CD4-positive, alpha-beta memory T cell (primary cell): Measurements from ENCODE around the gene ATG9B. TPM values are rescaled to one million over a fixed set of nuclear protein-coding genes. Genes with fewer than 3 reads are reported as not detected.
A peak's percentile ranks its signal among the peaks of the same experiment; 100 is the strongest.

Experiments
- CTCF ChIA-PET: fragments of 350-600 bp; sonication (Branson Sonifier 250); formaldehyde crosslinking; loops from one replicate; lab custom pipeline; 2021; ENCODE audit warnings: inconsistent platforms; ENCODE audit not compliant: partially characterized antibody; lab: Charles Lee
- POLR2A ChIA-PET: fragments of 350-600 bp; sonication (Branson Sonifier 250); formaldehyde crosslinking; loops from one replicate; lab custom pipeline; 2021; ENCODE audit not compliant: partially characterized antibody; lab: Charles Lee
- DNase-seq, 5 donors: peaks; one replicate each; pipeline versions ENCODE4 v3.0.0 to v3.0.0-alpha.2; 2020 to 2022; ENCODE audit warnings: mixed read lengths in 1 of 5
- H3K27ac ChIP-seq: one replicate; pipeline ENCODE4 v1.7.0; 2013; ENCODE audit warnings: low read depth, low read length
- H3K27me3 ChIP-seq: 2 replicates; pipeline ENCODE4 v1.7.0; 2013; ENCODE audit warnings: mild to moderate bottlenecking, low read length, moderate library complexity; ENCODE audit not compliant: insufficient read depth
- H3K36me3 ChIP-seq: 2 replicates; pipeline ENCODE4 v1.7.0; 2013; ENCODE audit warnings: mild to moderate bottlenecking, low read length, moderate library complexity; ENCODE audit not compliant: insufficient read depth
- H3K4me1 ChIP-seq: 2 replicates; pipeline ENCODE4 v1.7.0; 2013; ENCODE audit warnings: mild to moderate bottlenecking, low read length, moderate library complexity; ENCODE audit not compliant: insufficient read depth
- H3K4me3 ChIP-seq, 2 donors: one replicate each; pipeline ENCODE4 v1.7.0; 2013; ENCODE audit warnings: low read length in 2 of 2, mild to moderate bottlenecking in 1 of 2
- H3K9me3 ChIP-seq, 2 donors: one replicate each; pipeline ENCODE4 v1.7.0; 2013; ENCODE audit warnings: low read length in 2 of 2, control low read depth in 1 of 2; ENCODE audit not compliant: control insufficient read depth in 1 of 2
- H3K27ac Mint-ChIP-seq, 7 donors: one replicate each; pipeline ENCODE4 v1.8.0; 2020 to 2021; ENCODE audit warnings: mixed read lengths in 7 of 7, mild to moderate bottlenecking in 6 of 7, inconsistent platforms in 3 of 7, moderate library complexity in 3 of 7
- H3K27me3 Mint-ChIP-seq, 2 donors: one replicate each; pipeline ENCODE4 v1.8.0; 2020 to 2021; ENCODE audit warnings: mixed read lengths in 2 of 2
- H3K36me3 Mint-ChIP-seq, 2 donors: one replicate each; pipeline ENCODE4 v1.8.0; 2020 to 2021; ENCODE audit warnings: mixed read lengths in 2 of 2, inconsistent platforms in 1 of 2, mild to moderate bottlenecking in 1 of 2
- H3K4me1 Mint-ChIP-seq, 4 donors: one replicate each; pipeline ENCODE4 v1.8.0; 2020 to 2021; ENCODE audit warnings: mixed read lengths in 4 of 4, mild to moderate bottlenecking in 1 of 4
- H3K4me3 Mint-ChIP-seq, 8 donors: one replicate each; pipeline ENCODE4 v1.8.0; 2020 to 2021; ENCODE audit warnings: mixed read lengths in 8 of 8, mild to moderate bottlenecking in 7 of 8, moderate library complexity in 6 of 8, inconsistent platforms in 3 of 8
- H3K9me3 Mint-ChIP-seq, 8 donors: one replicate each; pipeline ENCODE4 v1.8.0; 2020 to 2021; ENCODE audit warnings: mixed read lengths in 8 of 8, mild to moderate bottlenecking in 5 of 8, inconsistent platforms in 3 of 8, moderate library complexity in 1 of 8
- intact Hi-C: fragments of 100-400 bp; cut with micrococcal nuclease; formaldehyde crosslinking; loops from one replicate; pipeline ENCODE4 v1.15.1; 2023
- polyA plus RNA-seq, 2 donors: library from polyadenylated mRNA; unstranded; fragments of 300-500 nt; fragmentation: Illumina TruSeq; gene quantifications; one replicate each; pipeline ENCODE4 v1.2.3, GENCODE V29; 2021
- total RNA-seq, 2 experiments: library from RNA; stranded (reverse); gene quantifications; one replicate each; pipeline ENCODE4 v1.2.3, GENCODE V29; 2021

Gene ATG9B
- total and polyA plus RNA-seq, 4 experiments from 2014 or later, result 16.9 to 36.6 (median 29.6) TPM

GRCh38 chr7:151051108-151051507 is 26.8 kb upstream of the ATG9B start:
- H3K27ac ChIP-seq, result no peak overlapping the region
- POLR2A ChIA-PET, result interaction anchor here (0.8 to 1.3 kb wide), 6 partner anchors 9 to 57 kb away, joined by 3 read pairs; no protein-coding TSS in a partner anchor
- H3K27me3 ChIP-seq, result no peaks in the 10 kb centered on the region
- peaks cover 4 to 18% (median 11%) of the 10 kb centered on the region in 4 donors for H3K4me1 Mint-ChIP-seq
- H3K9me3 ChIP-seq, result no peaks in the 10 kb centered on the region
- H3K36me3 Mint-ChIP-seq, result no peaks in the 10 kb centered on the region
- no peak overlapping the region for H3K4me3 ChIP-seq
- no peak overlapping the region for H3K4me3 Mint-ChIP-seq
- no peaks in the 10 kb centered on the region for H3K36me3 ChIP-seq
- intact Hi-C loops, result no loop called here
- H3K27me3 Mint-ChIP-seq, result peaks cover 0 to 2% of the 10 kb centered on the region in 2 donors
- H3K9me3 Mint-ChIP-seq, result no peaks in the 10 kb centered on the region
- CTCF ChIA-PET, result interaction anchor here (1.1 to 1.3 kb wide), 2 partner anchors 66 to 153 kb away, joined by 3 to 4 read pairs; no protein-coding TSS in a partner anchor
- peaks cover 11% of the 10 kb centered on the region for H3K4me1 ChIP-seq
- H3K27ac Mint-ChIP-seq, result no peak overlapping the region
- DNase-seq, result peak; percentile 59 to 69 (median 66)

- ChIA-PET CTCF (no interaction called here), POLR2A (interaction anchor here (1.5 kb wide), 1 partner anchor 21 kb away, joined by 6 read pairs; the partner anchor contains the start of gene ABCB8)
Observed at GRCh38 chr7:151048911-151049463, 24.7 kb upstream of the ATG9B start.

DNA sequence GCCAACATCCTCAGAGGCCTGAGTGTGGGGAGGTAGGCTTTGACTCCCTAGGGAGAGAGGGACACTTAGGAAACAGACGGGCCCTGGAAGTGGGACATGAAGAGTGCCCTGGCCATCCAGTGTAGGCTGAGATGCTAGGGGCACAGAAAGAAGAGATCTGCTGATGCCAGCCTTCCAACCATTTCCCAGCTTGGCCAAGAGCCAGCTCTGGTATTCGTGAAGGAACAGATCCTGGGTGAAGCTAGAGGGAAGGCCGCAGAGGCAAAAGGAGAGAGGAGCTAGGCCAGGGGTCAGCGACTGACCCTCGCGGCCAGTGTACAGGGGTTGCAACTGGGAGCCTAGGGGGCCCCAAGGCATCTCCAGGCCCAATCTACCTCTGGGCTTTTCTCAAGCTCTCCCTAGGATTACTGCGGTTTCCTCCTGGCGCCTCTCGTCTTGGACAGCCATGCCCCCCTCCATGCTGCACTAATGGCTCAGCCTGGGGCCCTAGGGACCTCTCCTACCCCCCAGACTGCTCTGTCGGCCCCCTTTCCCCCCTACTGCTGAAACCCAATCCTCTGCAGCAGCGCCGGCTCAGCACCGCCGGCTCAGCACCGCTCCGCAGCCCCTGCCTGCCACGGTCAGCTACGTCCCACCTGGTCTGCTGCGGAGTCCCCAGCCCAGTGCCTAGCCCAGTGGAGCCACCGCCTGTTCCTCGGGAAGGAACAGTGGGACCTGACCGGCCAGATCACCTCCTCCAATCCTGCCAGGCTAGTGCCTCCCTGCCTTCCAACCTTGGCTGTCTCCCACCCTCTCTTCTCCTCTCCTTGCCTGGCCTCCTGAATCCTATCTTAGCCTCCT is 23.9 kb upstream of the ATG9B start, which contains the start of gene ASIC3:
Gene ASIC3 (plus strand): TSS at position 556 of the 840 bp plus-strand sequence. CDS start 355 bp downstream, outside the sequence.
- Histone ChIP-seq H3K27ac (no peak within 1 kb of the TSS), H3K27me3 (no peaks in the 10 kb centered on the region), H3K36me3 (no peaks in the 10 kb centered on the region), H3K9me3 (no peaks in the 10 kb centered on the region), H3K4me1 (peaks cover 7% of the 10 kb centered on the region), H3K4me3 (no peak within 1 kb of the TSS)
- Mint-ChIP-seq H3K4me1 (peaks cover 2 to 15% (median 7%) of the 10 kb centered on the region in 4 donors), H3K9me3 (no peaks in the 10 kb centered on the region), H3K36me3 (peaks cover 4 to 17% of the 10 kb centered on the region in 2 donors), H3K27me3 (peaks cover 0 to 2% of the 10 kb centered on the region in 2 donors), H3K27ac (peak within 1 kb of the TSS in 1 of 7 donors; percentile 47), H3K4me3 (no peak within 1 kb of the TSS)
- ChIA-PET CTCF (no interaction called here), POLR2A (interaction anchor here (1.5 kb wide), 1 partner anchor 20 kb away, joined by 6 read pairs; the partner anchor contains the start of gene ABCB8)
- intact Hi-C loops, result no loop called here
- no peak for DNase-seq

More at GRCh38 chr7:151048911-151049463, 24.7 kb upstream of the ATG9B start:
- peaks cover 0 to 2% of the 10 kb centered on the region in 2 donors for H3K27me3 Mint-ChIP-seq
- H3K4me3 Mint-ChIP-seq, result no peak overlapping the region
- Histone ChIP-seq H3K27ac (no peak overlapping the region), H3K36me3 (no peaks in the 10 kb centered on the region), H3K9me3 (no peaks in the 10 kb centered on the region), H3K4me3 (no peak overlapping the region), H3K4me1 (peaks cover 11% of the 10 kb centered on the region), H3K27me3 (no peaks in the 10 kb centered on the region)
- no peaks in the 10 kb centered on the region for H3K9me3 Mint-ChIP-seq
- peaks cover 2 to 17% (median 7%) of the 10 kb centered on the region in 4 donors for H3K4me1 Mint-ChIP-seq
- peaks cover 3 to 16% of the 10 kb centered on the region in 2 donors for H3K36me3 Mint-ChIP-seq
- peak overlapping the region in 1 of 7 donors; percentile 47 for H3K27ac Mint-ChIP-seq
- intact Hi-C loops, result no loop called here
- DNase-seq, result no peak

DNA sequence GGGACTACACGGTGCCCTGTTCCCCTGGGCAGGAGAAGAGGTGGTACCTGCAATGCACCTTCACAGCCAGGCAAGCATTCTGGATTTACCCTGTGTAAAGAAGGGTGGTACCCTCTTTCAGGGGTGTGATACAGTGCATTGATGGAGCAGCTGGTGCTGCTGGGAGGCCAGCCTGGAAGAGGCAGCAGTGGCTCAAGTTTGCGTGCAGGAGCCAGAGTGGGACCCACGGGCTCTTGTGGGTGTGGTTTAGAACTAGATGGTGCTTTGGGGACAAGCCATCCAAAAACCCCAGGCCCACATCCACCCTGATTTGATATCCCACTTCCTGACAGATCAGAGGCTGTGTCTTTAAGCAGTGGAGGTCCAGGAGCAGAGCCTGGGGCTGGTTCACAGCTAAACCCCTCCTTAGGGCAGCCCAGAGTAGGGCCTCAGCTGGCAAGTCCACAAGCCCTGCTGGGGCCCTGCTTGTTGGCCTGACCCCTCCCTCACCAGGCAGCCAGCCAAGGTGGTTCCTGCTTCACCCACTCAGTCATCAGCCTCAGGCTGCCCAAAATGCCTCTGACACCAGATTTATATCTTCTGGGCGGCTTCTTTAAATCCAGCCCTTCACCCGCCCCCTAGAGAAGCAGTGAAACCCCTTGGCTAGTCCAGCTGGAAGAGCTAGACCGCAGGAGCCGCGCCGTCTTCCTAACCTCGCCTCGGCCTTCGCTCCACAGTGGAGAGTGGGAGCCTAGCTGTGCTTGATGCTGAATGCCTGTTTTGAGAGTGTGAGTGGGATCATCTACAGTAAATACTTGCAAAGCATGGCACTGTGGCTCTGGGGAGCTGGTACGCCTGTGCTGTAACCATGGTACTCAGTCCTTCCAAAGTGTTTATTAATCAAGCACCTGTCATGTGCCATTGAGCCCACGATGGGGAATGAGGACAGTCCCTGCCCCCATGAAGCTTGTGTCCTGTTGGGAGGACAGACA is 22.6 kb upstream of the ATG9B start:
- Mint-ChIP-seq H3K4me1 (peaks cover 0 to 8% (median 0%) of the 10 kb centered on the region in 4 donors), H3K27ac (no peak overlapping the region), H3K9me3 (no peaks in the 10 kb centered on the region), H3K36me3 (peaks cover 4 to 17% of the 10 kb centered on the region in 2 donors), H3K4me3 (no peak overlapping the region), H3K27me3 (no peaks in the 10 kb centered on the region)
- peaks cover 5% of the 10 kb centered on the region for H3K4me1 ChIP-seq
- H3K27me3 ChIP-seq, result no peaks in the 10 kb centered on the region
- no peaks in the 10 kb centered on the region for H3K36me3 ChIP-seq
- DNase-seq, result no peak
- H3K4me3 ChIP-seq, result no peak overlapping the region
- H3K27ac ChIP-seq, result no peak overlapping the region
- CTCF ChIA-PET, result no interaction called here
- intact Hi-C loops, result no loop called here
- no peaks in the 10 kb centered on the region for H3K9me3 ChIP-seq
- POLR2A ChIA-PET, result interaction anchor here (0.6 to 1.0 kb wide), 2 partner anchors 10 to 19 kb away, joined by 3 read pairs; partner anchors contain the start of gene ABCB8

- intact Hi-C loops, result no loop called here
- Mint-ChIP-seq H3K36me3 (peaks cover 4 to 17% of the 10 kb centered on the region in 2 donors), H3K9me3 (no peaks in the 10 kb centered on the region), H3K4me3 (no peak overlapping the region), H3K27me3 (no peaks in the 10 kb centered on the region), H3K27ac (peak overlapping the region in 1 of 7 donors; percentile 84), H3K4me1 (peaks cover 0 to 4% (median 0%) of the 10 kb centered on the region in 4 donors)
- POLR2A ChIA-PET, result interaction anchor here (0.6 kb wide), 1 partner anchor 11 kb away, joined by 3 read pairs; no protein-coding TSS in a partner anchor
- Histone ChIP-seq H3K4me1 (peaks cover 2% of the 10 kb centered on the region), H3K27me3 (no peaks in the 10 kb centered on the region), H3K36me3 (no peaks in the 10 kb centered on the region), H3K27ac (no peak overlapping the region), H3K4me3 (no peak overlapping the region), H3K9me3 (no peaks in the 10 kb centered on the region)
- no peak for DNase-seq
- CTCF ChIA-PET, result no interaction called here
Observed at GRCh38 chr7:151045967-151046366, 21.7 kb upstream of the ATG9B start.

GRCh38 chr7:151045262-151045661 is 21.0 kb upstream of the ATG9B start:
- no peak overlapping the region for H3K27ac Mint-ChIP-seq
- H3K4me1 ChIP-seq, result no peaks in the 10 kb centered on the region

More at GRCh38 chr7:151045262-151045661, 21.0 kb upstream of the ATG9B start:
- H3K36me3 Mint-ChIP-seq, result peaks cover 4 to 17% of the 10 kb centered on the region in 2 donors
- no peak for DNase-seq
- ChIA-PET CTCF (interaction anchor here (1.4 kb wide), 1 partner anchor 79 kb away, joined by 3 read pairs; no protein-coding TSS in a partner anchor), POLR2A (no interaction called here)
- H3K27ac ChIP-seq, result no peak overlapping the region
- H3K4me3 Mint-ChIP-seq, result no peak overlapping the region
- H3K4me3 ChIP-seq, result no peak overlapping the region
- no peaks in the 10 kb centered on the region for H3K9me3 ChIP-seq
- no peaks in the 10 kb centered on the region for H3K9me3 Mint-ChIP-seq
- intact Hi-C loops, result no loop called here
- H3K27me3 Mint-ChIP-seq, result no peaks in the 10 kb centered on the region
- H3K4me1 Mint-ChIP-seq, result peaks cover 0 to 4% (median 0%) of the 10 kb centered on the region in 4 donors
- H3K36me3 ChIP-seq, result no peaks in the 10 kb centered on the region
- no peaks in the 10 kb centered on the region for H3K27me3 ChIP-seq
